Psoas muscle (tissue), 8 donors: ENCODE measurements around the gene FADS3. TPM values are rescaled to one million over a fixed set of nuclear protein-coding genes. Genes with fewer than 3 reads are reported as not detected.

Source experiments
- ATAC-seq, 4 donors: fragments of 200-7000 bp; cut with Tn5 transposase; one replicate each; pipeline ENCODE4 v1.9.1; 2020; ENCODE audit warnings: moderate library complexity in 3 of 4, mild to moderate bottlenecking in 2 of 4
- DNase-seq, 2 donors: peaks; one replicate each; pipeline ENCODE4 v3.0.0-alpha.2; 2020
- H3K27ac ChIP-seq: fragments of 200-600 bp; one replicate; pipeline ENCODE4 v1.8.0; 2022
- H3K27me3 ChIP-seq, 3 donors: fragments of 200-600 bp in 1 of 3; one replicate each; pipeline versions ENCODE4 v1.6.1 to v1.8.0; 2013 to 2022; ENCODE audit warnings: low read length in 2 of 3, mild to moderate bottlenecking in 2 of 3, moderate library complexity in 1 of 3; ENCODE audit not compliant: insufficient read depth in 3 of 3
- H3K36me3 ChIP-seq, 2 donors: fragments of 200-600 bp in 1 of 2; one replicate each; pipeline versions ENCODE4 v1.6.1 to v1.8.0; 2013 to 2022; ENCODE audit warnings: low read depth in 1 of 2, mild to moderate bottlenecking in 1 of 2, moderate library complexity in 1 of 2; ENCODE audit not compliant: insufficient read depth in 1 of 2
- H3K4me1 ChIP-seq: fragments of 200-600 bp; one replicate; pipeline ENCODE4 v1.8.0; 2022
- H3K4me3 ChIP-seq: fragments of 200-600 bp; one replicate; pipeline ENCODE4 v1.8.0; 2022; ENCODE audit warnings: mild to moderate bottlenecking
- H3K9me3 ChIP-seq: fragments of 200-600 bp; one replicate; pipeline ENCODE4 v1.8.0; 2022
- CTCF ChIP-seq: fragments of 200-600 bp; IDR thresholded peaks from one replicate; pipeline ENCODE4 v1.8.0; 2022; ENCODE audit warnings: antibody characterized with exemption
- WGBS, 3 donors: extraction: QIAGEN DNeasy Blood & Tissue Kit; methylation state at CpG; one replicate each; pipeline versions ENCODE4 v1.1.6 to v1.1.7; 2013; 5-methylcytosine and 5-hydroxymethylcytosine counted together
- intact Hi-C, 2 donors: fragments of 100-400 bp; cut with DNase I; formaldehyde crosslinking; loops; one replicate each; pipeline versions ENCODE4 v1.11.0 to v1.14.2; 2022
- polyA plus RNA-seq, 3 donors: library from polyadenylated mRNA; stranded (reverse); fragments of 200-250 nt; gene quantifications; one replicate each; pipeline ENCODE4 v1.2.3, GENCODE V29; 2013
- total RNA-seq, 4 donors: library from RNA; stranded (reverse); fragmentation: NEBNext Ultra II Directional in 2 of 4; extraction: Animal tissue kit (Norgen Biotek cat#: 25700) in 2 of 4; gene quantifications; one replicate each; pipeline versions ENCODE4 v1.2.1 to v1.2.4, GENCODE V29; 2021 to 2023
- donor health status: healthy with polysubstance abuse.
- donor health status: DM: no; HTN: no; CAD: no; lungs with moderate emphysema.
- donor health status: Bipolar disorder and iron deficiency.
- donor health status: healthy.
- donor health status: DM: yes; HTN: yes; CAD: no.
- donor health status: DM: no; HTN: no; CAD: no.
- donor health status: DM: no; HTN: no; CAD: no.
- donor health status: DM: yes; HTN: yes; CAD: no.

The FADS3 gene
- total and polyA plus RNA-seq, 7 donors: 26.5 to 392 (median 53.9) TPM

- peaks cover 0 to 30% (median 10%) of the 10 kb centered on the region in 3 donors for H3K27me3 ChIP-seq
- no peaks in the 10 kb centered on the region for H3K36me3 ChIP-seq
- peak; percentile 88 to 90 for DNase-seq
- TF ChIP-seq CTCF: no peak
- H3K27ac ChIP-seq: peak within 1 kb of the TSS; percentile 54
- H3K4me3 ChIP-seq: peak within 1 kb of the TSS; percentile 60
- 1 to 2% (median 1%) methylated on average over 65 to 83 of the region's 83 CpGs for WGBS, 3 donors
- ATAC-seq: peak; percentile 60 to 82 (median 72)
- no peaks in the 10 kb centered on the region for H3K9me3 ChIP-seq
- H3K4me1 ChIP-seq: peaks cover 12% of the 10 kb centered on the region
- intact Hi-C loops: no loop called here
Measured at GRCh38 chr11:61827571-61828378, 63.6 kb downstream of the FADS3 start, which contains the start of gene FADS2. FADS2 (plus strand) TSS chr11:61828300; CDS start chr11:61828391, 91 bp downstream.

GRCh38 chr11:61826930-61827570 lies 64.3 kb downstream of the FADS3 start:
- peaks cover 12% of the 10 kb centered on the region for H3K4me1 ChIP-seq
- peak in 2 of 4 donors; percentile 13 to 23 for ATAC-seq
- 19 to 29% (median 24%) methylated on average over 22 to 23 of the region's 23 CpGs for WGBS, 3 donors

More at GRCh38 chr11:61826930-61827570, 64.3 kb downstream of the FADS3 start:
- Histone ChIP-seq H3K4me3 (peak overlapping the region; percentile 60), H3K9me3 (no peaks in the 10 kb centered on the region), H3K36me3 (no peaks in the 10 kb centered on the region), H3K27ac (peak overlapping the region; percentile 54), H3K27me3 (peaks cover 0 to 30% (median 10%) of the 10 kb centered on the region in 3 donors)
- DNase-seq: no peak
- intact Hi-C loops: no loop called here
- no peak for TF ChIP-seq CTCF

Other genes with a start within 250 kb of the FADS3 start
- gene DAGLA, start 211.2 kb downstream of the FADS3 start, total RNA-seq: 1 to 10 TPM; 1.9 to 5.1 (median 3.3) TPM
- 1 to 10 TPM in 2 of 3 donors, under 1 TPM in 1; 0.57 to 2.1 (median 1.7) TPM for gene DAGLA, start 211.2 kb downstream of the FADS3 start, polyA plus RNA-seq
- gene MYRF, start 138.9 kb downstream of the FADS3 start, total RNA-seq: under 1 TPM in 3 of 4 donors, not detected in 1; 0.15 to 0.24 (median 0.24) TPM
- under 1 TPM; 0.01 to 0.08 (median 0.08) TPM for gene MYRF, start 138.9 kb downstream of the FADS3 start, polyA plus RNA-seq
- gene TMEM258, start 98.9 kb downstream of the FADS3 start, total RNA-seq: 10 to 100 TPM; 76.0 to 93.2 (median 80.9) TPM
- gene TMEM258, start 98.9 kb downstream of the FADS3 start, polyA plus RNA-seq: 100 to 1,000 TPM; 152 to 177 (median 159) TPM
- 10 to 100 TPM in 2 of 4 donors, 1 to 10 TPM in 2; 5.7 to 10.5 (median 8.5) TPM for gene FEN1, start 98.6 kb downstream of the FADS3 start, total RNA-seq
- 10 to 100 TPM; 10.3 to 30.3 (median 17.1) TPM for gene FEN1, start 98.6 kb downstream of the FADS3 start, polyA plus RNA-seq
- gene FADS1, start 74.5 kb downstream of the FADS3 start, total RNA-seq: 10 to 100 TPM; 13.7 to 93.2 (median 20.6) TPM
- gene FADS1, start 74.5 kb downstream of the FADS3 start, polyA plus RNA-seq: 10 to 100 TPM in 2 of 3 donors, 1 to 10 TPM in 1; 8.6 to 70.8 (median 16.9) TPM
- gene FADS2, start 63.2 kb downstream of the FADS3 start, total RNA-seq: 1 to 10 TPM; 3.3 to 8.4 (median 6.0) TPM
- gene FADS2, start 63.2 kb downstream of the FADS3 start, polyA plus RNA-seq: 1 to 10 TPM; 2.2 to 5.5 (median 3.6) TPM
- gene RAB3IL1, start 26.0 kb upstream of the FADS3 start, total RNA-seq: 1 to 10 TPM; 4.9 to 5.9 (median 4.9) TPM
- gene RAB3IL1, start 26.0 kb upstream of the FADS3 start, polyA plus RNA-seq: 1 to 10 TPM; 1.7 to 5.1 (median 3.5) TPM
- gene BEST1, start 58.8 kb upstream of the FADS3 start, total RNA-seq: 1 to 10 TPM in 2 of 4 donors, under 1 TPM in 2; 0.81 to 2.1 (median 1.2) TPM
- 1 to 10 TPM; 1.3 to 9.8 (median 1.5) TPM for gene BEST1, start 58.8 kb upstream of the FADS3 start, polyA plus RNA-seq
- gene FTH1, start 76.1 kb upstream of the FADS3 start, total RNA-seq: 1,000 to 10,000 TPM; 2,269 to 5,499 (median 3,297) TPM
- over 10,000 TPM in 1 of 3 donors, 1,000 to 10,000 TPM in 2; 2,316 to 16,176 (median 3,132) TPM for gene FTH1, start 76.1 kb upstream of the FADS3 start, polyA plus RNA-seq
- 10 to 100 TPM; 11.0 to 20.1 (median 12.5) TPM for gene INCENP, start 232.5 kb upstream of the FADS3 start, total RNA-seq
- 10 to 100 TPM in 1 of 3 donors, 1 to 10 TPM in 2; 4.8 to 19.0 (median 4.9) TPM for gene INCENP, start 232.5 kb upstream of the FADS3 start, polyA plus RNA-seq